Caco-2 (cell line): Measurements from ENCODE around the gene DOK6. TPM values are rescaled to one million over a fixed set of nuclear protein-coding genes. Genes with fewer than 3 reads are reported as not detected.

ENCODE experiments used
- BruUV-seq: library from RNA; stranded (reverse); fragments of 400-500 nt; replicated peaks from 2 replicates; lab custom pipeline; 2021; lab: Mats Ljungman, UMichigan
- CTCF ChIA-PET: fragments of 300-600 bp; sonication (Branson Sonifier 250); formaldehyde crosslinking; loops from one replicate; lab custom pipeline; 2022; ENCODE audit warnings: antibody characterized with exemption; lab: Charles Lee
- POLR2A ChIA-PET: fragments of 300-600 bp; sonication (Branson Sonifier 250); formaldehyde crosslinking; loops from one replicate; lab custom pipeline; 2022; ENCODE audit warnings: antibody characterized with exemption; lab: Charles Lee
- DNase-seq, 2 experiments: peaks; one replicate each; pipeline versions ENCODE4 v3.0.0 to v3.0.0-alpha.2; 2020 to 2022
- H3K27me3 ChIP-seq: replicated peaks from 2 replicates; pipeline ENCODE4 v1.6.0; 2011; ENCODE audit warnings: low read length; ENCODE audit not compliant: control insufficient read depth, insufficient read depth
- H3K36me3 ChIP-seq: 2 replicates; pipeline ENCODE4 v1.5.1; 2011; ENCODE audit warnings: low read length; ENCODE audit not compliant: control insufficient read depth, insufficient read depth
- H3K4me1 ChIP-seq: fragments of 250-450 bp; sonication (Bioruptor Pico); 2 replicates; pipeline ENCODE4 v1.5.1; 2020; ENCODE audit warnings: mild to moderate bottlenecking
- H3K4me3 ChIP-seq: 2 replicates; pipeline ENCODE4 v1.5.1; 2011; ENCODE audit warnings: low read depth, mild to moderate bottlenecking, control low read depth, low read length
- H3K9me3 ChIP-seq: fragments of 250-450 bp; sonication (Bioruptor Pico); 2 replicates; pipeline ENCODE4 v1.5.1; 2020; ENCODE audit warnings: mild to moderate bottlenecking, moderate library complexity
- H3K27ac Mint-ChIP-seq: one replicate; pipeline ENCODE4 v1.8.0; 2022; ENCODE audit warnings: mixed read lengths; ENCODE audit not compliant: unreplicated experiment
- H3K27me3 Mint-ChIP-seq: one replicate; pipeline ENCODE4 v1.8.0; 2022; ENCODE audit warnings: mixed read lengths; ENCODE audit not compliant: insufficient read depth, unreplicated experiment
- H3K36me3 Mint-ChIP-seq: one replicate; pipeline ENCODE4 v1.8.0; 2022; ENCODE audit warnings: mild to moderate bottlenecking, mixed read lengths; ENCODE audit not compliant: insufficient read depth, unreplicated experiment
- H3K4me1 Mint-ChIP-seq: one replicate; pipeline ENCODE4 v1.8.0; 2022; ENCODE audit warnings: low read depth, mixed read lengths; ENCODE audit not compliant: unreplicated experiment
- H3K4me3 Mint-ChIP-seq: one replicate; pipeline ENCODE4 v1.8.0; 2022; ENCODE audit warnings: mild to moderate bottlenecking, moderate library complexity, mixed read lengths; ENCODE audit not compliant: unreplicated experiment
- H3K9me3 Mint-ChIP-seq: one replicate; pipeline ENCODE4 v1.8.0; 2022; ENCODE audit warnings: mixed read lengths; ENCODE audit not compliant: unreplicated experiment
- CTCF ChIP-seq, 2 experiments: fragments of 200-600 bp in 1 of 2; IDR thresholded peaks; 1 replicate in 1 of 2; 2 replicates in 1 of 2; pipeline versions ENCODE4 v1.5.1 to v1.8.0; 2011 to 2022; ENCODE audit warnings: antibody characterized with exemption in 1 of 2, control low read depth in 1 of 2, inconsistent platforms in 1 of 2, low read depth in 1 of 2, low read length in 1 of 2, mild to moderate bottlenecking in 1 of 2, moderate library complexity in 1 of 2; ENCODE audit not compliant: insufficient read depth in 1 of 2, severe bottlenecking in 1 of 2, unreplicated experiment in 1 of 2
- intact Hi-C: fragments of 100-400 bp; cut with micrococcal nuclease; formaldehyde crosslinking; loops from one replicate; pipeline ENCODE4 v1.10.0; 2022; ENCODE audit not compliant: unreplicated experiment
- total RNA-seq: library from RNA; stranded (reverse); gene quantifications from 2 replicates; pipeline ENCODE4 v1.2.3, GENCODE V29; 2022

DOK6 gene
- total RNA-seq, 1 experiment from 2014 or later, result not detected

GRCh38 chr18:69388222-69388621 is 12.5 kb upstream of the DOK6 start:
- no peaks in the 10 kb centered on the region for H3K27me3 ChIP-seq
- no peaks in the 10 kb centered on the region for H3K27me3 Mint-ChIP-seq
- intact Hi-C loops, result no loop called here
- H3K4me1 ChIP-seq, result no peaks in the 10 kb centered on the region
- H3K9me3 ChIP-seq, result no peaks in the 10 kb centered on the region
- BruUV-seq, result no TSS peak
- no peaks in the 10 kb centered on the region for H3K4me1 Mint-ChIP-seq
- H3K36me3 ChIP-seq, result no peaks in the 10 kb centered on the region
- no peak overlapping the region for H3K27ac Mint-ChIP-seq
- H3K4me3 ChIP-seq, result no peak overlapping the region
- TF ChIP-seq CTCF (IDR thresholded peaks at IDR 0.05; ENCODE audit: insufficient read depth in 1 of 2, low read depth in 1 of 2, low read length in 1 of 2, severe bottlenecking in 1 of 2, unreplicated experiment in 1 of 2), result no peak
- DNase-seq, result no peak
- CTCF ChIA-PET, result no interaction called here
- H3K4me3 Mint-ChIP-seq, result no peak overlapping the region
- no peaks in the 10 kb centered on the region for H3K9me3 Mint-ChIP-seq
- H3K36me3 Mint-ChIP-seq, result no peaks in the 10 kb centered on the region
- POLR2A ChIA-PET, result no interaction called here

- H3K9me3 ChIP-seq, result no peaks in the 10 kb centered on the region
- Mint-ChIP-seq H3K4me1 (no peaks in the 10 kb centered on the region), H3K36me3 (no peaks in the 10 kb centered on the region), H3K27me3 (peaks cover 2% of the 10 kb centered on the region), H3K27ac (no peak overlapping the region), H3K4me3 (no peak overlapping the region), H3K9me3 (no peaks in the 10 kb centered on the region)
- CTCF ChIA-PET, result no interaction called here
- TF ChIP-seq CTCF (IDR thresholded peaks at IDR 0.05; ENCODE audit: insufficient read depth in 1 of 2, low read depth in 1 of 2, low read length in 1 of 2, severe bottlenecking in 1 of 2, unreplicated experiment in 1 of 2), result no peak
- no peak overlapping the region for H3K4me3 ChIP-seq
- DNase-seq, result no peak
- no peaks in the 10 kb centered on the region for H3K36me3 ChIP-seq
- intact Hi-C loops, result no loop called here
- no peaks in the 10 kb centered on the region for H3K27me3 ChIP-seq
- POLR2A ChIA-PET, result no interaction called here
- no TSS peak for BruUV-seq
- no peaks in the 10 kb centered on the region for H3K4me1 ChIP-seq
These were observed 3.6 kb upstream of the DOK6 start for GRCh38 chr18:69397096-69397495.

GRCh38 chr18:69399253-69399652 is 1.4 kb upstream of the DOK6 start:
- no TSS peak for BruUV-seq
- H3K9me3 ChIP-seq, result no peaks in the 10 kb centered on the region
- Mint-ChIP-seq H3K4me1 (no peaks in the 10 kb centered on the region), H3K27me3 (peaks cover 2% of the 10 kb centered on the region), H3K9me3 (no peaks in the 10 kb centered on the region), H3K4me3 (no peak overlapping the region), H3K36me3 (no peaks in the 10 kb centered on the region), H3K27ac (no peak overlapping the region)
- no peaks in the 10 kb centered on the region for H3K4me1 ChIP-seq
- H3K27me3 ChIP-seq, result no peaks in the 10 kb centered on the region
- no peak for TF ChIP-seq CTCF (IDR thresholded peaks at IDR 0.05; ENCODE audit: insufficient read depth in 1 of 2, low read depth in 1 of 2, low read length in 1 of 2, severe bottlenecking in 1 of 2, unreplicated experiment in 1 of 2)
- POLR2A ChIA-PET, result no interaction called here
- no peak for DNase-seq
- no peaks in the 10 kb centered on the region for H3K36me3 ChIP-seq
- CTCF ChIA-PET, result no interaction called here
- intact Hi-C loops, result no loop called here
- no peak overlapping the region for H3K4me3 ChIP-seq
